Rectal smooth muscle tissue (tissue), 1 donor: ENCODE results near the gene INSC.

Experiments
- H3K27ac ChIP-seq: one replicate; pipeline ENCODE4 v1.7.0; 2013; ENCODE audit warnings: low read depth, low read length, inconsistent platforms
- H3K27me3 ChIP-seq: one replicate; pipeline ENCODE4 v1.7.0; 2013; ENCODE audit warnings: low read length; ENCODE audit not compliant: control insufficient read depth, insufficient read depth
- H3K36me3 ChIP-seq: one replicate; pipeline ENCODE4 v1.7.0; 2013; ENCODE audit warnings: low read length; ENCODE audit not compliant: control insufficient read depth, insufficient read depth
- H3K4me1 ChIP-seq: one replicate; pipeline ENCODE4 v1.7.0; 2013; ENCODE audit warnings: low read length; ENCODE audit not compliant: control insufficient read depth, insufficient read depth
- H3K4me3 ChIP-seq: one replicate; pipeline ENCODE4 v1.7.0; 2013; ENCODE audit warnings: low read length
- H3K9ac ChIP-seq: one replicate; pipeline ENCODE4 v1.7.0; 2013; ENCODE audit warnings: low read length

The INSC gene

GRCh38 chr11:15266999-15267398, 152.3 kb downstream of the INSC start:
- Histone ChIP-seq H3K4me3 (no peak overlapping the region), H3K4me1 (no peaks in the 10 kb centered on the region), H3K36me3 (no peaks in the 10 kb centered on the region), H3K27me3 (no peaks in the 10 kb centered on the region), H3K27ac (no peak overlapping the region), H3K9ac (no peak overlapping the region)

- no peak overlapping the region for H3K9ac ChIP-seq
- H3K36me3 ChIP-seq = no peaks in the 10 kb centered on the region
- no peaks in the 10 kb centered on the region for H3K4me1 ChIP-seq
- H3K27ac ChIP-seq = no peak overlapping the region
- no peaks in the 10 kb centered on the region for H3K27me3 ChIP-seq
- no peak overlapping the region for H3K4me3 ChIP-seq
Measured at GRCh38 chr11:15268598-15268997, 153.9 kb downstream of the INSC start.

GRCh38 chr11:15275141-15275540, 160.4 kb downstream of the INSC start:
- Histone ChIP-seq H3K27me3 (no peaks in the 10 kb centered on the region), H3K27ac (no peak overlapping the region), H3K4me3 (no peak overlapping the region), H3K36me3 (no peaks in the 10 kb centered on the region), H3K9ac (no peak overlapping the region), H3K4me1 (no peaks in the 10 kb centered on the region)

DNA sequence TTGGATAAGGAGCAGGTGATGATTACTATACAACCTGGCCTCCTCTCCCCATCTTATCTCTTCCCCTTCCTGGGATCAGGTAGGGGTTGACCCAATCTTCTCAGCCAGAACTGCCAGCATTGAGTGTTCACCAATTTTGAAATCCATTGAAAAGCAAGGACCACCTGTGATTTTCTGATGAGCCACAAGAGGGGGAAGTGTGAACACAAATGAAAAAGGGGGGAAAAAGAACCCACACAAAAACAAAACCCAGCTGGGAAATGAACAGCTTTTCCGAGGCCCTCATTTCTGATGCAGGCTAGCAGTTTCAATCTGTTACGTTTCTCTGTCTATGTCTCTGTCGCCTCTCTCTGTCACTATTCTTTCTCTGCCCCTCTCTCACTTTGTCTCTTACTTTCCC, 161.9 kb downstream of the INSC start:
- no peaks in the 10 kb centered on the region for H3K27me3 ChIP-seq
- no peaks in the 10 kb centered on the region for H3K36me3 ChIP-seq
- no peaks in the 10 kb centered on the region for H3K4me1 ChIP-seq
- H3K4me3 ChIP-seq = no peak overlapping the region
- no peak overlapping the region for H3K9ac ChIP-seq
- H3K27ac ChIP-seq = no peak overlapping the region

- no peak overlapping the region for H3K4me3 ChIP-seq
- no peaks in the 10 kb centered on the region for H3K4me1 ChIP-seq
- no peak overlapping the region for H3K9ac ChIP-seq
- no peak overlapping the region for H3K27ac ChIP-seq
- no peaks in the 10 kb centered on the region for H3K36me3 ChIP-seq
- no peaks in the 10 kb centered on the region for H3K27me3 ChIP-seq
Measured at GRCh38 chr11:15278128-15278527, 163.4 kb downstream of the INSC start.

DNA sequence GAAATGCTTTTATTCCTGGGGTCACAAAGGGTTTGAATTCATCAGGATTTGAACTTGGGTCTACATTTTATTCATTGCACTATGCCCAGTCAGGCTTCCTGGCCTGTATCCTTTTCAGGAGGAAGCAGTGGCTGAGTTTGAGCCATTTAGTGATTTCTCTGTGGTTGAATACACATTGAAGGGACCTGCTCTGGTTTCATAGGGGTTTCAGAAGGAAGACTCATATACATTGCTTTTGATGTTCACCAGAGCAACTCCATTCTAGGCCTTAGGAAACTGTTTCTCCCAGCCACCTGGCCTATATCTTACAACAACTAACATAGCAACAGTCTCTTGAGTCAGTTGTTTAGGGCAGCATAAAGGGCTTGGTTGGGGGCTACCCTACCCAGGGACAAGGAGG, 165.7 kb downstream of the INSC start:
- no peaks in the 10 kb centered on the region for H3K36me3 ChIP-seq
- H3K9ac ChIP-seq = no peak overlapping the region
- H3K27me3 ChIP-seq = no peaks in the 10 kb centered on the region
- H3K27ac ChIP-seq = no peak overlapping the region
- no peak overlapping the region for H3K4me3 ChIP-seq
- no peaks in the 10 kb centered on the region for H3K4me1 ChIP-seq

DNA sequence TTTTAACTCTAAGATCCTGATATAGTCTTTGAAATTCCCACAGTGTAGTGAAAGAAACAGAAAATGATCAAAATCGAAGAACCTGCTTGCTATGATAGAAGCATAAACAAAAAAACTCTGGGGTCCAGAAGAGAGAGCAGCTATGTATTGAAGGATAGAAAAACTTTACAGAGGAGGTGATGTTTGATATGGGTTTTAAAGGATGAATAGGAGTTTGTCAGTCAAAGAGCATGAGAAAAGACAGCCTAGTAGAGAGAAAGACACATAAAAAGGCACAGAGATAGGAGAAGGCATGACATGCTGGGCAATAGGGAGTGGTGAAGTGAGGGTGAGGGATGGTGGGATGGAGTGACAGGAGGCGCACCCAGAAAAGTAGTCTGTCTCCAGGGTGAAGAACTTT, 168.0 kb downstream of the INSC start:
- no peak overlapping the region for H3K4me3 ChIP-seq
- no peaks in the 10 kb centered on the region for H3K4me1 ChIP-seq
- no peaks in the 10 kb centered on the region for H3K36me3 ChIP-seq
- no peak overlapping the region for H3K27ac ChIP-seq
- no peak overlapping the region for H3K9ac ChIP-seq
- H3K27me3 ChIP-seq = no peaks in the 10 kb centered on the region

GRCh38 chr11:15286465-15286864, 171.7 kb downstream of the INSC start:
- Histone ChIP-seq H3K27me3 (no peaks in the 10 kb centered on the region), H3K4me1 (no peaks in the 10 kb centered on the region), H3K27ac (no peak overlapping the region), H3K36me3 (no peaks in the 10 kb centered on the region), H3K4me3 (no peak overlapping the region), H3K9ac (no peak overlapping the region)

GRCh38 chr11:15288863-15289262, 174.1 kb downstream of the INSC start:
- Histone ChIP-seq H3K4me3 (no peak overlapping the region), H3K27me3 (no peaks in the 10 kb centered on the region), H3K36me3 (no peaks in the 10 kb centered on the region), H3K27ac (no peak overlapping the region), H3K4me1 (no peaks in the 10 kb centered on the region), H3K9ac (no peak overlapping the region)

GRCh38 chr11:15289723-15290122, 175.0 kb downstream of the INSC start:
- Histone ChIP-seq H3K27me3 (no peaks in the 10 kb centered on the region), H3K27ac (no peak overlapping the region), H3K9ac (no peak overlapping the region), H3K36me3 (no peaks in the 10 kb centered on the region), H3K4me1 (no peaks in the 10 kb centered on the region), H3K4me3 (no peak overlapping the region)

DNA sequence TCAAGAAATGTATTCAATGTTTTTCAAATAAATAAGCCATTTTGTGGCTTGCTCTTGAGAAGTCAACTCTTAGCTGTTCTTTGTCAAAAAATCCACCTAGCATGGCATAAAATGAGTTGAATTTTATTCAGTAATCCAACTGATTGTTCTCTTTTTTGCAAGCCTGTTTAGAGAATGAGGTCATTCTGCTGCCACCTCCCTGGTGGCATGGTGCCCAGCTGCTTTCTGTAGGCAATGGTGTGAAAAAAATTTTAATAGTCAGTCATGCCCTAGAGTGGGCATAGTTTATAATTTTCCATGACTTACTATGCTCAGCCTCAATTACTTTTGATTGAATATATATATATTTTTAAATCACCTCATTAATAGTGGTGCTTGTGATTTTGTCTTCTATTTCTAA, 177.2 kb downstream of the INSC start:
- no peak overlapping the region for H3K4me3 ChIP-seq
- no peaks in the 10 kb centered on the region for H3K4me1 ChIP-seq
- no peaks in the 10 kb centered on the region for H3K36me3 ChIP-seq
- H3K27ac ChIP-seq = no peak overlapping the region
- no peak overlapping the region for H3K9ac ChIP-seq
- no peaks in the 10 kb centered on the region for H3K27me3 ChIP-seq

DNA sequence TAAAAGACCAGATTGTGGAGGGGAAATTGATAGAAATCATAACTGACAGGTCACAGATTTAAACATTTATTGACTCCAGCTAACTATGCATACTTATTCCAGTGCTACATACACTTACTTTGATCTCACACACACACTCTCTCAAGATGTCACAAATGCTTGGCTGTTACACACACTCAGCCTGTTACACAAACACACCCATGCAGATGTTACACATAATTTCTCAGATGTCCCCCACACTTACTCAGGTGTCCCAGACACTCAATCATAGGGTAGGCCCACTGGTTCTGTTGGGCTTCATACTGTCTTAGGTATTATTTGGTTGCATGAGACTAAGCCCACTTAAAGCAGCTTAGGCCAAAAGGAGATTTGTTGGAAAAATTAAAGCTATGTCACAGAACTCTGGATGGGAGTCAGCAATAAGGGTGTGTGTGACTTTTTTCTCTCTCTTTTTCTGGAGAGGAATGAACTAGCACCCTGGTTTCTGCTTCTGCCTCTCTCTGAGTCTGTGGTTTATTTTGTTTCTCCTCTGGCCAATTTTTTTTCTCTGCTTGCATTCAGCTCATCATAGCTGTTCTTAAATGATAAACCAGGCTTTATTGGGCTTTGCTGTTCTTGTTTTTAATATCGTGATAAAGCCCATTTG, 179.4 kb downstream of the INSC start:
- Histone ChIP-seq H3K27ac (no peak overlapping the region), H3K27me3 (no peaks in the 10 kb centered on the region), H3K9ac (no peak overlapping the region), H3K4me1 (no peaks in the 10 kb centered on the region), H3K4me3 (no peak overlapping the region), H3K36me3 (no peaks in the 10 kb centered on the region)

GRCh38 chr11:15295695-15296094, 181.0 kb downstream of the INSC start:
- Histone ChIP-seq H3K27ac (no peak overlapping the region), H3K4me3 (no peak overlapping the region), H3K36me3 (no peaks in the 10 kb centered on the region), H3K9ac (no peak overlapping the region), H3K4me1 (no peaks in the 10 kb centered on the region), H3K27me3 (no peaks in the 10 kb centered on the region)
